Omental fat pad (tissue), 4 donors: Measurements from ENCODE around the gene SLC7A6OS. TPM values are rescaled to one million over a fixed set of nuclear protein-coding genes. Genes with fewer than 3 reads are reported as not detected.

ENCODE experiments used
- ATAC-seq: fragments of 150-250 bp; one replicate; pipeline ENCODE4 v1.9.1; 2016; ENCODE audit warnings: mild to moderate bottlenecking, moderate library complexity; ENCODE audit not compliant: low FRiP score
- DNase-seq: peaks from one replicate; pipeline ENCODE4 v3.0.0-alpha.2; 2019; ENCODE audit warnings: low spot score
- CTCF ChIP-seq, 3 donors: fragments of 450-650 bp; IDR thresholded peaks; one replicate each; pipeline ENCODE4 v1.5.1; 2016 to 2017; ENCODE audit warnings: antibody characterized with exemption in 3 of 3, mild to moderate bottlenecking in 3 of 3, moderate library complexity in 2 of 3
- total RNA-seq, 4 donors: library from RNA; depleted of rRNA; stranded (reverse); fragments of >200 nt; gene quantifications; one replicate each; pipeline ENCODE4 v1.1.0, GENCODE V29; 2016

The SLC7A6OS gene
- total RNA-seq, 4 donors from 2014 or later: 7.2 to 19.7 (median 14.7) TPM

DNA sequence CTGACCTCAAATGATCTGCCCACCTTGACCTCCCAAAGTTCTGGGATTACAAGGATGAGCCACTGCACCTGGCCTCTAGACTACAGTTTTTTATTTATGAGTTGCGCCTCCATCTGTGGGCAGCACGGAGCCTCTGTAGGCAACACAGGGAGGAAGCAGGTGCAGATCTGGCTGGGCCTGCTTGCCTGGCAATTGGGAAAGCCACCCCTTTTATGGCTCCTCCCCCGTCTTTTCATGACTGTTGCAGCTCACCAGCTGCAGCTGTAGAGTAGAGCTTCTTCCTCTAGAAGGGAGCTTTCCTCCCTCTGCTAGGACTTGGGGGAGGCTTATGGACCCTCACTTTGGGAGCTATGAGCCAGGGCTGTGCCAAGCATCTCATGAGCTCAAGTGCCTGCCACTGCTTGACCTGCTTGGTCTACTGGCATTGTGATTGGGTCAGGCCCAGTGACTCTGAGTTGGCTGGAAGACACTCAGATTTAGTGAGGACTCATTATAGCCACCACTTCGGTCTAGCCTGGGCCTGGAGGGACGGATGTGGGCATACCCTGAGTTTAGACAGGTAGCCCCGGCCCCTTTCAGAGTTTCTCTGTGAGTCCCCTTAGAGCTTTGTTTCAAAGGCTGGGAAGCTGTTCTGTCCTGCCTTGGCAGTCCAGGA is 53.4 kb downstream of the SLC7A6OS start:
- DNase-seq: no peak
- no peak for TF ChIP-seq CTCF (IDR thresholded peaks at IDR 0.05)
- ATAC-seq: no peak

- DNase-seq (no peak), ATAC-seq (no peak)
- TF ChIP-seq CTCF (IDR thresholded peaks at IDR 0.05): no peak
These were observed 55.0 kb downstream of the SLC7A6OS start for GRCh38 chr16:68255712-68256111.

DNA sequence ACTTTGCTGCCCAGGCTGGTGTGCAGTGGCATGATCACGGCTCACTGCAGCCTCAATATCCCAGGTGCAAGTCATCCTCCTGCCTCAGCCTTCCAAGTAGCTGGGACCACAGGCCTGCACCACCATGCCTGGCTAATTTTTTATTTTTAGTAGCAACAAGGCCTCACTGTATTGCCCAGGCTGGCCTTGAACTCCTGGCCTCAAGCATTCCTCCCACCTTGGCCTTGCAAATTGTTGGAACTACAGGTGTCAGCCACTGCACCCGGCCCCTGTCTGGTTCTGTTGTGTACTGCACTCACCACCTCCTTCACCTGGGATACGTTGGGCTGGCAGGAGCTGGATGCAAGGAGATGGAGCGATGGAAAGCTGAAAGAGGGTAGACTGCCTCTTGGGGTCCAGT is 57.0 kb downstream of the SLC7A6OS start:
- ATAC-seq (no peak), DNase-seq (no peak)
- TF ChIP-seq CTCF (IDR thresholded peaks at IDR 0.05): no peak

DNA sequence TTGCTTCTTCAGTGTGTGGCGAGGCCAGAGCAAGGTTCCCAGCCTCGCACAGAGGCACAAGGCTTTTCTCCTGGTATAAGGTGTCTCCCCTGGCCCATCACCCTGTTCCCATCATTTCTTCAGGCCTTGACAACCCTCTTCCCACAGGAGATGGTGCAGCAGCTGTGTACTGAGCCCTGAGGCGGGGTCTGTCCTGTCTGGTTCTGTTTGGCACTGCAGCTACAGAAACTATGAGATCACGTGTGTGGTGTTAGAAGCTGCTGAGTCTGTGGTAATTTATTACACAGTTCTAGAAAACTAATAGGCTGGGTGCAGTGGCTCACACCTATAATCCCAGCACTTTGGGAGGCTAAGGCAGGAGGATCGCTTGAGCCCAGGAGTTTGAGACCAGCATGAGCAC is 58.4 kb downstream of the SLC7A6OS start:
- no peak for DNase-seq
- no peak for TF ChIP-seq CTCF (IDR thresholded peaks at IDR 0.05)
- ATAC-seq: no peak

DNA sequence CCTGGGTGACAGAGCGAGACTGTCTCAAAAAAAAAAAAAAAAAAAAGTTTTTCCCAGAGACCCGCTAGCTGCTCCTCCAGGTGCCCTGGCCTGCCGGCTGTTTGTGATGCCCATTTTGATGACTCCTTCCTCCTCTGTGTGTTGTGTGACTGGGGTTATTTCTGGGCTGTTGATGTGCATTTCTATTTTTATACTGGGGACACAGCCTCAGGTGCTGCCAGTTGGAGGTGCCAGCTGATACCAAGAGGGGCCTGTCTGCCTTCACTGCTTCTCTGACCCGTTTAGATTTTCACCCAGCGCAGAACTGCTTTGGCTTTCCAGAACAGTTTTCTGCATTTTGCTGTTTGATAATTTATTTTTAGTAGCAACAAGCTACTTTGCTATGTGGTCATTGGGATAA is 58.9 kb downstream of the SLC7A6OS start:
- ATAC-seq: no peak
- DNase-seq: no peak
- no peak for TF ChIP-seq CTCF (IDR thresholded peaks at IDR 0.05)

DNA sequence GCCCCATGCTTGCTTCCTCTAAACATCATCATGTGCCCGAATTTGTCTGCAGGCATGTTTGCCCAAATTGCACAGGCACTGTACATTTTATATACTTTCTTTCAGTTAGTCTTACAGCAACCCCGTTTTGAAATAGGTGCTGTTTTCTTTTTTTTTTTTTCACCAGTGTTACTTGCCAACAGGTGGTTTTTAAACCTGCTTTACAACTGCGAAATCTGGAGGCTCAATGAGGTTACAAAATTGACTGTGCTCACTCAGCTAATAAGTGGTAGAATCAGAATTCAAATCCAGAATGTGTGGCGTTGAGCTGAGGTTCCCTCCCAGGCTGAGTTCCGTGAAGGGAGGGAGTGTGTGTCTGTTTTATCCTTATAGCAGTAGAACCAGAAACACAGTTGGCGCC is 59.8 kb downstream of the SLC7A6OS start:
- no peak for ATAC-seq
- no peak for TF ChIP-seq CTCF (IDR thresholded peaks at IDR 0.05)
- no peak for DNase-seq

- no peak for TF ChIP-seq CTCF (IDR thresholded peaks at IDR 0.05)
- ATAC-seq (no peak), DNase-seq (no peak)
These were observed 61.4 kb downstream of the SLC7A6OS start for GRCh38 chr16:68249371-68249770.
